Left renal pelvis (tissue), 4 donors: Measurements from ENCODE around the gene OSBPL3. TPM values are rescaled to one million over a fixed set of nuclear protein-coding genes. Genes with fewer than 3 reads are reported as not detected.

Experiments used
- DNase-seq, 4 donors: peaks; one replicate each; pipeline ENCODE4 v3.0.0-alpha.2; 2013; ENCODE audit warnings: low read depth in 4 of 4, low spot score in 3 of 4
- polyA plus RNA-seq, 4 donors: library from polyadenylated mRNA; unstranded; fragments of 120-200 nt; gene quantifications; one replicate each; pipeline ENCODE4 v1.2.1, GENCODE V29; 2013; ENCODE audit not compliant: insufficient read length in 4 of 4

The OSBPL3 gene
- polyA plus RNA-seq, 4 donors: 3.1 to 24.1 (median 21.2) TPM

- no peak for DNase-seq
Measured at GRCh38 chr7:24869572-24869971, 110.4 kb downstream of the OSBPL3 start.

- DNase-seq: no peak
Measured at GRCh38 chr7:24868741-24869140, 111.2 kb downstream of the OSBPL3 start.

- DNase-seq: no peak
Measured at GRCh38 chr7:24866004-24866615, 113.9 kb downstream of the OSBPL3 start.

GRCh38 chr7:24864214-24864817, 115.7 kb downstream of the OSBPL3 start:
- no peak for DNase-seq

- no peak for DNase-seq
Measured at GRCh38 chr7:24863626-24864025, 116.4 kb downstream of the OSBPL3 start.

GRCh38 chr7:24862461-24862860, 117.5 kb downstream of the OSBPL3 start:
- DNase-seq: no peak

- DNase-seq: no peak
Measured at GRCh38 chr7:24861336-24861735, 118.6 kb downstream of the OSBPL3 start.

- DNase-seq: no peak
Measured at GRCh38 chr7:24860611-24861010, 119.4 kb downstream of the OSBPL3 start.

GRCh38 chr7:24858108-24858977, 121.6 kb downstream of the OSBPL3 start:
- DNase-seq: no peak

GRCh38 chr7:24857623-24858022, 122.4 kb downstream of the OSBPL3 start:
- no peak for DNase-seq

GRCh38 chr7:24854866-24855265, 125.1 kb downstream of the OSBPL3 start:
- DNase-seq: no peak

- no peak for DNase-seq
Measured at GRCh38 chr7:24851786-24852185, 128.2 kb downstream of the OSBPL3 start.

GRCh38 chr7:24848878-24849277, 131.1 kb downstream of the OSBPL3 start:
- DNase-seq: no peak

- no peak for DNase-seq
Measured at GRCh38 chr7:24847754-24848153, 132.2 kb downstream of the OSBPL3 start.

- DNase-seq: no peak
Measured at GRCh38 chr7:24843821-24844434, 136.1 kb downstream of the OSBPL3 start.

GRCh38 chr7:24842449-24843241, 137.3 kb downstream of the OSBPL3 start:
- no peak for DNase-seq

GRCh38 chr7:24842029-24842428, 137.9 kb downstream of the OSBPL3 start:
- no peak for DNase-seq

- DNase-seq: no peak
Measured at GRCh38 chr7:24840563-24840962, 139.4 kb downstream of the OSBPL3 start.

- no peak for DNase-seq
Measured at GRCh38 chr7:24836084-24836483, 143.9 kb downstream of the OSBPL3 start.

GRCh38 chr7:24835643-24836042, 144.3 kb downstream of the OSBPL3 start:
- no peak for DNase-seq
